HCT116 (cell line): ENCODE measurements around the gene CBFA2T3. TPM values are rescaled to one million over a fixed set of nuclear protein-coding genes. Genes with fewer than 3 reads are reported as not detected.

ENCODE experiments used
- ATAC-seq: fragments of 200-7000 bp; cut with Tn5 transposase; 2 replicates; pipeline ENCODE4 v1.9.1; 2020; ENCODE audit warnings: mild to moderate bottlenecking, moderate library complexity
- BruUV-seq: library from RNA; stranded (reverse); fragments of 400-500 nt; replicated peaks from 2 replicates; lab custom pipeline; 2021; lab: Mats Ljungman, UMichigan
- CTCF ChIA-PET: fragments of 300-600 bp; sonication (Branson Sonifier 250); formaldehyde crosslinking; loops from one replicate; lab custom pipeline; 2021; ENCODE audit warnings: antibody characterized with exemption; lab: Charles Lee
- POLR2A ChIA-PET: fragments of 300-600, 350-600 bp; sonication (Branson Sonifier 250); formaldehyde crosslinking; loops from one replicate; lab custom pipeline; 2021; ENCODE audit warnings: antibody characterized with exemption; lab: Charles Lee
- RAD21 ChIA-PET, 2 experiments: fragments of 300-600 bp; sonication (Branson Sonifier 250); formaldehyde crosslinking; loops; one replicate each; lab custom pipeline; 2023; ENCODE audit warnings: low total read pairs in 2 of 2; ENCODE audit not compliant: uncharacterized antibody in 2 of 2, unreplicated experiment in 2 of 2, low non-redundant PET in 1 of 2; lab: Charles Lee
- DNase-seq: peaks from one replicate; pipeline ENCODE4 v3.0.0-alpha.2; 2010; ENCODE audit warnings: low read depth, low spot score
- H2AFZ ChIP-seq: fragments of 200-600 bp; shearing (Covaris generic), sonication (generic); 2 replicates; pipeline ENCODE4 v1.6.1; 2017; ENCODE audit warnings: low read depth, mixed run types, mixed read lengths, antibody characterized with exemption, low read length; ENCODE audit not compliant: poor library complexity, severe bottlenecking
- H3K27ac ChIP-seq: 2 replicates; pipeline ENCODE4 v1.5.1; 2012; ENCODE audit warnings: low read depth, low read length
- H3K27me3 ChIP-seq: fragments of 200-600 bp; sonication (generic); 2 replicates; pipeline ENCODE4 v1.6.1; 2016; ENCODE audit warnings: mixed run types, low read length, mixed read lengths; ENCODE audit not compliant: insufficient read depth
- H3K36me3 ChIP-seq, 2 experiments: fragments of 200-500 bp in 1 of 2; fragments of 200-600 bp in 1 of 2; sonication (Bioruptor generic) in 1 of 2; sonication (generic) in 1 of 2; 2 replicates each; pipeline versions ENCODE4 v1.5.1 to v1.6.1; 2014 to 2016; ENCODE audit warnings: low read length in 2 of 2, inconsistent platforms in 1 of 2, mixed read lengths in 1 of 2, mixed run types in 1 of 2; ENCODE audit not compliant: insufficient read depth in 2 of 2, control insufficient read depth in 1 of 2
- H3K4me1 ChIP-seq, 2 experiments: fragments of 200-600 bp in 1 of 2; sonication (generic) in 1 of 2; 2 replicates each; pipeline versions ENCODE4 v1.5.1 to v1.6.1; 2012 to 2017; ENCODE audit warnings: low read length in 2 of 2, inconsistent platforms in 1 of 2, mild to moderate bottlenecking in 1 of 2, mixed read lengths in 1 of 2, mixed run types in 1 of 2, moderate library complexity in 1 of 2; ENCODE audit not compliant: insufficient read depth in 2 of 2, control insufficient read depth in 1 of 2
- H3K4me2 ChIP-seq: fragments of 200-600 bp; sonication (generic); 2 replicates; pipeline ENCODE4 v1.6.1; 2017; ENCODE audit warnings: mixed run types, low read length, mixed read lengths
- H3K4me3 ChIP-seq, 2 experiments: fragments of 200-600 bp in 1 of 2; sonication (generic) in 1 of 2; replicated peaks in 1 of 2; 2 replicates each; pipeline ENCODE4 v1.5.1; 2011 to 2016; ENCODE audit warnings: low read length in 2 of 2, control low read depth in 1 of 2, low read depth in 1 of 2, mild to moderate bottlenecking in 1 of 2, mixed read lengths in 1 of 2, mixed run types in 1 of 2
- H3K79me2 ChIP-seq: fragments of 200-600 bp; sonication (generic); 2 replicates; pipeline ENCODE4 v1.6.1; 2017; ENCODE audit warnings: mild to moderate bottlenecking, mixed run types, low read length, moderate library complexity, mixed read lengths; ENCODE audit not compliant: insufficient read depth
- H3K9ac ChIP-seq: fragments of 200-600 bp; sonication (generic); 2 replicates; pipeline ENCODE4 v1.6.1; 2016; ENCODE audit warnings: low read length, mixed read lengths
- H3K9me2 ChIP-seq: fragments of 200-600 bp; sonication (generic), shearing (Covaris generic); 2 replicates; pipeline ENCODE4 v1.6.1; 2017; ENCODE audit warnings: mixed run types, mild to moderate bottlenecking, moderate library complexity; ENCODE audit not compliant: insufficient read depth
- H3K9me3 ChIP-seq, 2 experiments: fragments of 200-500 bp in 1 of 2; fragments of 200-600 bp in 1 of 2; sonication (Bioruptor generic) in 1 of 2; sonication (generic) in 1 of 2; 2 replicates each; pipeline ENCODE4 v1.6.1; 2014 to 2017; ENCODE audit warnings: low read length in 2 of 2, mixed read lengths in 2 of 2, inconsistent platforms in 1 of 2, low read depth in 1 of 2, mild to moderate bottlenecking in 1 of 2, mixed run types in 1 of 2, moderate library complexity in 1 of 2; ENCODE audit not compliant: control insufficient read depth in 1 of 2, insufficient read depth in 1 of 2
- H4K20me1 ChIP-seq: fragments of 200-600 bp; sonication (generic), shearing (Covaris generic); 2 replicates; pipeline ENCODE4 v1.6.1; 2017; ENCODE audit warnings: mixed run types, mild to moderate bottlenecking, moderate library complexity; ENCODE audit not compliant: insufficient read depth
- CBX3 ChIP-seq: IDR thresholded peaks from 2 replicates; pipeline ENCODE4 v1.6.1; 2012; ENCODE audit warnings: low read depth
- CEBPB ChIP-seq: IDR thresholded peaks from 2 replicates; pipeline ENCODE4 v1.6.1; 2012; ENCODE audit warnings: low read depth
- CTCF ChIP-seq, 3 experiments: fragments of 200-600 bp in 1 of 3; sonication (generic) in 1 of 3; IDR thresholded peaks in 2 of 3; conservative IDR thresholded peaks in 1 of 3; 2 replicates each; pipeline ENCODE4 v1.5.1; 2012 to 2017; ENCODE audit warnings: low read depth in 2 of 3, low read length in 2 of 3, antibody characterized with exemption in 1 of 3, borderline replicate concordance in 1 of 3, control low read depth in 1 of 3, mild to moderate bottlenecking in 1 of 3, mixed read lengths in 1 of 3, mixed run types in 1 of 3, moderate library complexity in 1 of 3; ENCODE audit not compliant: insufficient read depth in 1 of 3
- ELF1 ChIP-seq: IDR thresholded peaks from 2 replicates; pipeline ENCODE4 v1.6.1; 2012; ENCODE audit warnings: low read depth, borderline replicate concordance
- EZH2 ChIP-seq: fragments of 200-600 bp; sonication (generic); IDR thresholded peaks from 2 replicates; pipeline ENCODE4 v1.6.1; 2017; ENCODE audit warnings: antibody characterized with exemption, mixed run types
- EZH2phosphoT487 ChIP-seq: fragments of 200-600 bp; IDR thresholded peaks from 2 replicates; pipeline ENCODE4 v1.6.1; 2018; ENCODE audit warnings: antibody characterized with exemption, borderline replicate concordance
- JUND ChIP-seq: IDR thresholded peaks from 2 replicates; pipeline ENCODE4 v1.6.1; 2012
- POLR2A ChIP-seq: IDR thresholded peaks from 2 replicates; pipeline ENCODE4 v1.7.0; 2011; ENCODE audit warnings: borderline replicate concordance; ENCODE audit not compliant: insufficient read depth, insufficient read length; ENCODE audit errors: extremely low read depth
- RAD21 ChIP-seq: IDR thresholded peaks from 2 replicates; pipeline ENCODE4 v1.6.1; 2012; ENCODE audit warnings: low read depth, mild to moderate bottlenecking
- REST ChIP-seq: IDR thresholded peaks from 2 replicates; pipeline ENCODE4 v1.6.1; 2012; ENCODE audit warnings: low read depth
- SIN3A ChIP-seq: IDR thresholded peaks from 2 replicates; pipeline ENCODE4 v1.6.1; 2012; ENCODE audit warnings: low read depth
- SRF ChIP-seq: IDR thresholded peaks from 2 replicates; pipeline ENCODE4 v1.6.1; 2012; ENCODE audit warnings: low read depth
- ZBTB33 ChIP-seq: IDR thresholded peaks from 2 replicates; pipeline ENCODE4 v1.6.1; 2011; ENCODE audit warnings: mild to moderate bottlenecking, low read length, moderate library complexity; ENCODE audit not compliant: insufficient replicate concordance; ENCODE audit errors: extremely low read depth
- ZNF274 ChIP-seq: fragments of 200-500 bp; sonication (Bioruptor generic); IDR thresholded peaks from 2 replicates; pipeline ENCODE4 v1.6.1; 2014; ENCODE audit warnings: mild to moderate bottlenecking, low read depth, low read length, inconsistent platforms
- intact Hi-C: fragments of 100-400 bp; cut with micrococcal nuclease; formaldehyde crosslinking; loops from 2 replicates; pipeline ENCODE4 v1.10.0; 2022
- total RNA-seq: library from RNA; stranded (reverse); gene quantifications from one replicate; pipeline ENCODE4 v1.2.1, GENCODE V29; 2021; ENCODE audit not compliant: unreplicated experiment
- TF ChIP-seq, protein P1 (sequence below): IDR thresholded peaks from 2 replicates; pipeline ENCODE4 v1.6.1; 2012

CBFA2T3 gene
- total RNA-seq, 1 experiment from 2014 or later, result 19.1 TPM

- ATAC-seq (no peak), DNase-seq (no peak)
- no peak overlapping the region for H2AFZ ChIP-seq
- H3K9me3 ChIP-seq, result no peaks in the 10 kb centered on the region
- no peak overlapping the region for H3K4me3 ChIP-seq
- H3K4me1 ChIP-seq, result peaks cover 7 to 22% of the 10 kb centered on the region in 2 experiments; a peak in 3 of 4 replicates
- H4K20me1 ChIP-seq, result no peaks in the 10 kb centered on the region
- H3K9ac ChIP-seq, result no peak overlapping the region
- no peak for TF ChIP-seq ELF1
- TF ChIP-seq EZH2, result no peak
- TF ChIP-seq CEBPB, result no peak
- TF ChIP-seq RAD21, result no peak
- no peak for TF ChIP-seq ZNF274
- TF ChIP-seq SRF, result no peak
- no peak for TF ChIP-seq EZH2phosphoT487
- no peak for TF ChIP-seq REST
- TF ChIP-seq, protein P1, sequence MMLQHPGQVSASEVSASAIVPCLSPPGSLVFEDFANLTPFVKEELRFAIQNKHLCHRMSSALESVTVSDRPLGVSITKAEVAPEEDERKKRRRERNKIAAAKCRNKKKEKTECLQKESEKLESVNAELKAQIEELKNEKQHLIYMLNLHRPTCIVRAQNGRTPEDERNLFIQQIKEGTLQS, result no peak
- no peak for TF ChIP-seq POLR2A
- no peak for TF ChIP-seq SIN3A
- TF ChIP-seq JUND, result no peak
- TF ChIP-seq CBX3, result no peak
- TF ChIP-seq CTCF (IDR thresholded peaks at IDR 0.05 in 2 of 3, conservative IDR thresholded peaks at IDR 0.05 in 1 of 3; ENCODE audit: borderline replicate concordance in 1 of 3, insufficient read depth in 1 of 3, low read depth in 2 of 3, low read length in 2 of 3), result no peak
- no peak for TF ChIP-seq ZBTB33
- CTCF ChIA-PET, result no interaction called here
- no peaks in the 10 kb centered on the region for H3K27me3 ChIP-seq
- no peak overlapping the region; the same call in 1 of the 2 replicates for H3K27ac ChIP-seq
- H3K36me3 ChIP-seq, result peaks cover 0 to 6% of the 10 kb centered on the region in 2 experiments; a peak in 1 of 4 replicates
- no peak overlapping the region for H3K4me2 ChIP-seq
- POLR2A ChIA-PET, result no interaction called here
- no peaks in the 10 kb centered on the region for H3K79me2 ChIP-seq
- RAD21 ChIA-PET, result no interaction called here
- BruUV-seq, result no TSS peak
- intact Hi-C loops, result no loop called here
- H3K9me2 ChIP-seq, result no peaks in the 10 kb centered on the region
Observed at GRCh38 chr16:88884569-88885271, 92.3 kb downstream of the CBFA2T3 start.
